Endothelial cell of umbilical vein (primary cell): Measurements from ENCODE around the gene MYD88.

Experiments
- CTCF ChIP-seq, 2 donors: IDR thresholded peaks; 1 replicate in 1 of 2; 2 replicates in 1 of 2; pipeline ENCODE4 v1.5.1; 2011; ENCODE audit warnings: low read length in 2 of 2, mild to moderate bottlenecking in 2 of 2, moderate library complexity in 2 of 2, control low read depth in 1 of 2, inconsistent platforms in 1 of 2, low read depth in 1 of 2; ENCODE audit not compliant: insufficient read depth in 1 of 2; ENCODE audit errors: extremely low read depth in 1 of 2
- EZH2 ChIP-seq: IDR thresholded peaks from 2 replicates; pipeline ENCODE4 v1.6.1; 2012; ENCODE audit warnings: borderline replicate concordance, low read depth, mild to moderate bottlenecking, moderate library complexity, low read length, inconsistent platforms; ENCODE audit not compliant: severe bottlenecking
- JUN ChIP-seq: IDR thresholded peaks from 2 replicates; pipeline ENCODE4 v1.6.1; 2011; ENCODE audit warnings: borderline replicate concordance, low read depth; ENCODE audit not compliant: insufficient read length, insufficient read depth
- MYC ChIP-seq: IDR thresholded peaks from one replicate; pipeline ENCODE4 v1.6.1; 2011; ENCODE audit warnings: mild to moderate bottlenecking, low read depth, low read length
- POLR2A ChIP-seq: IDR thresholded peaks from 2 replicates; pipeline ENCODE4 v1.6.1; 2012; ENCODE audit warnings: low read depth, mild to moderate bottlenecking, control low read depth, low read length

- TF ChIP-seq EZH2 (no peak), MYC (no peak), CTCF (IDR thresholded peaks at IDR 0.05; ENCODE audit: extremely low read depth in 1 of 2, insufficient read depth in 1 of 2, low read depth in 1 of 2, low read length in 2 of 2) (no peak), POLR2A (no peak), JUN (no peak)
Observed at GRCh38 chr3:38146504-38146903, 8.0 kb downstream of the MYD88 start.
